GM23248 (cell line): ENCODE measurements around the gene CST2.

Experiments used
- EZH2 ChIP-seq: fragments of 200-600 bp; sonication (generic); IDR thresholded peaks from 2 replicates; pipeline ENCODE4 v1.6.1; 2018; ENCODE audit warnings: antibody characterized with exemption, mild to moderate bottlenecking; ENCODE audit not compliant: insufficient read depth, poor library complexity, severe bottlenecking
- EZH2phosphoT487 ChIP-seq: fragments of 200-600 bp; sonication (generic); IDR thresholded peaks from 2 replicates; pipeline ENCODE4 v1.6.1; 2018; ENCODE audit warnings: antibody characterized with exemption, moderate library complexity, mild to moderate bottlenecking, low read depth; ENCODE audit not compliant: insufficient read depth

- no peak for TF ChIP-seq EZH2
- TF ChIP-seq EZH2phosphoT487: no peak
These were observed 43.9 kb upstream of the CST2 start for GRCh38 chr20:23870461-23870860.
